Measurements from ENCODE around the gene POP7.
"Not testable (repeated sequence)": the region's sequence is repeated elsewhere in the genome, so short reads cannot be mapped to it uniquely, and the experiment has no call there.

The POP7 gene

DNA sequence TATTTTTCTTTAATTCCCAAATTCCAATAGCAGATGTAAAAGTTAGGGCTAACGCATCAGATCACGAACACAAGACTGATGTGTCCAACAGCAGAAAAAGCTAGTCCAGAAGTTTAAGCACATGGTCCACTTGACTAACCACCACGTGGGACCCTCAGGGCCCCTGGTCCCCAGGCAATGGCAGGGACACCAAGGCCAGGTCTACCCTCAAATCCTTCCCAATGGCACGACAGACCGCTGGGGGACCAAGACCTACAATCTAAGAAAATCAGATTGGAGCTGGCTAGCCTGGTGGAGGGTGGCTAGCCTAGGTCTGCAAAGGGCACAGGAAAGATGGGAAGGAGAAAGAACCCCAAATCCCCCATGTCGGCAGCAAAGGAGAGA is 13.4 kb upstream of the POP7 start:
- no peak for DNase-seq

DNA sequence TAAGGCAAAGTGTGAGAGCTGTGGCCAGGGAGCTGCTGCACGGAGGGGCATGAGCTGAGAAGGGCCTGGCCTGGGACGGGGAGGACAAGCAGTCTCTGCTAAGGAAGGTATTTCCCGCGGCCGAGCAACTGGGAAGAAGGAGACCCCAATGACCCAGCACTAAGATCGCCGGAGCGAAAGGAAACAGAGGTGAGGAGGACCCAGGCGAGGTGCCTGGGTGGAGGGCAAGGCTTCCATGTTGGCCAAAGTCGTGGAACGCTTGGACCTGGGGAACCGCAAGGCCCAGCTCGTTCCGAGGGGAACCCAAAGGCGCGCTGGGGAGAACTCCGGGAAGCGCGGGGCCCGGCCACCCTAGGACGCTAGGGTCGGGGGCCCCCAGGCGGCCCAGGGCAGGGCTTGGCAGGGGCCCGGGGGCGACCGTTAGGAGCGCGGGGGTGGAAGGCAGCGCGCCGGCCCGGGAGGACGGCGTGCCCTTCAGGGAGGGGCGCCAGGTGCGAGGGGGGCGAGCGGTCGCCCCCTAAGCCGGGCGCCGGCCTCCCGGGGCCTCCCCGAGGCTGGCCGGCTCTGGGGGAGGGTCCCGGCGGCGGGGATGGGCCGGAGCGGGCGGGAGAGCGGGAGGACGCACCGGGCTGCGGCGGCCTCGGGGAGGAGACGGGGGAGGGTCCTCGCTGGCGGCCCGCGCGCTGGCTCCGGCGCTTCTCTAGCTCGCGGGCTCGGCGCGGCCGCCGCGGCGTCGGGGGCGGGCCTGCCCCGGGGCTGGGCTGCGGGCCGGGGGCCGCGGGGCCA is 12.4 kb upstream of the POP7 start:
- DNase-seq = no peak

DNA sequence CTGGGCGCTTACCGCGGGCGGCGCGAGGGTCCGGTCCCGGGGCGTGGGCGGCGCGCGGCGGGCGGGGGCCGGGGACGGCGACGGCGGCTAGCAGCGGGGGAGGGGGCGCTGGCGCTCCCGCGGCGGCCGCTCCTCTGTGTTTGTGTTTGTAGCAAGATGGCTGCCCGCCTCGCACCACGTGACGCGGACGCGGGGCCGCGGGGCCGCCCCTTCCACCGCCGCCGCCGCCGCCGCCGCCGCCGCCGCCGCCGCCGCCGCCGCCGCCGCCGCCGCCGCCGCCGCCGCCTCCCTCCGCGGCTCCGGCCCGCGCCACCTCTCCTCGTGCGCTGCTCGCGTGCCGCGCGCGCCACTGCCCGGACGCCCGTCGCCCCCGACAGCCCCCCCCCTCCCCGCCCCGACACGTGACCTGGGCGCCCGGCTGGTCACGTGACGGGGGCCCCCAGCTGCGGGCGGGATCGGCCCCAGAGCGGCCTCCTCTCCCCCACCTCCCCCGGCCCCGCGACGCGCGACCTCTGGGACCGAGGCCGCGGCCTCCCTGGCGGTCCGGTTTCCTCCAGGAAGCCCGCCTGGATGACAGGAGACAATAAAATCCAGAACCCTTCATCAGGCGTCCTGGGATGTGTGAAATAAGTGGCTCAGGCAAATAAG is 11.7 kb upstream of the POP7 start, which contains the start of gene GIGYF1:
GIGYF1 (minus strand) TSS at position 153 of the 648 bp plus-strand sequence. CDS start 6,012 bp downstream, outside the sequence.
- DNase-seq = no peak

DNA sequence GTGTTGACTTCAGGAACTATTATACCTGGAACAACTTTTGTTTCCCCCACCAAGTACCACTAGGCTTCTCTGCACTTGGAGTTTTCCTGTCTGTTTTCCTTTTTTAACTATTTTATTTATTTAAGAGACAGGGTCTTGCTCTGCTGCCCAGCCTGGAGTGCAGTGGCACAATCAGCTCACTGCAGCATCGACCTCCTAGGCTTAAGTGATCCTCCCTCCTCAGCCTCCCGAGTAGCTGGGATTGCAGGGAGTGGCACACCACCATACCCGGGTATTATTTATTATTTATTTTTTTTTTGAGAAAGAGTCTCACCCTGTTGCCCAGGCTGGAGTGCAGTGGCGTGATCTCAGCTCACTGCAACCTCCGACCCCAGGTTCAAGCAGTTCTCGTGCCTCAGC is 9.8 kb upstream of the POP7 start:
- no peak for DNase-seq

DNA sequence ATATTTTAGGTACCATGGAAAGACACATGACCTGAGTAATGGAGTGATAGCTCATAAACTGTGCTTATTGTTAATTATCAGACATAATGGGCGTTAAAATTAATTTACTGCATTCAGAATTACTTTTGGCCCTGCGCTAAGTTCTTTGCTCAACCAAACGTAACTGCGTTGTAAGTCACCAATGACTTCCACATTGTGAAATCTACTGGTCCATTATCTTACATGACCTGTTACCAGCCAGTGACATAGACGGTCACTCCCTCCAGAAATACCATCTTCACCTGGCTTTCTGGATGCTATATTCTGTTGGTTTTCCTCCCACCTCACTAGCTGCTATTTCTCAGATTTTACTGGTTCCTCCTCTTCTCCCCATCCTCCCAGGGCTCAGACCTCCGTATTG is 6.9 kb upstream of the POP7 start:
- no peak for DNase-seq

DNA sequence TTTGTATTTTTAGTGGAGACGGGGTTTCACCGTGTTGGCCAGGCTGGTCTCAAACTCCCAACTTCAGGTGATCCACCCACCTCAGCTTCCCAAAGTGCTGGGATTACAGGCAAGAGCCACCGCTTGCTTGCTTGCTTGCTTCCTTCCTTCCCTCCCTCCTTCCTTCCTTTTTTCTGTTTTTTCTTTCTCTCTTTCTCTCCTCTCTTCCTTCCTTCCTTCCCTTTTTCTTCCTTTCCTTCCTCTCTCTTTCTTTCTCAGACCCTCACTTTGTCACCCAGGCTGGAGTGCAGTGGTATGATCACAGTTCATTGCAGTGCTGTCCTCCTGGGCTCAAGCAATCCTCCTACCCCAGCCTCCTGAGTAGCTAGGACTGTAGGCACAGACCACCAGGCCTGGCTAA is 4.8 kb upstream of the POP7 start:
- not testable (repeated sequence) for DNase-seq

DNA sequence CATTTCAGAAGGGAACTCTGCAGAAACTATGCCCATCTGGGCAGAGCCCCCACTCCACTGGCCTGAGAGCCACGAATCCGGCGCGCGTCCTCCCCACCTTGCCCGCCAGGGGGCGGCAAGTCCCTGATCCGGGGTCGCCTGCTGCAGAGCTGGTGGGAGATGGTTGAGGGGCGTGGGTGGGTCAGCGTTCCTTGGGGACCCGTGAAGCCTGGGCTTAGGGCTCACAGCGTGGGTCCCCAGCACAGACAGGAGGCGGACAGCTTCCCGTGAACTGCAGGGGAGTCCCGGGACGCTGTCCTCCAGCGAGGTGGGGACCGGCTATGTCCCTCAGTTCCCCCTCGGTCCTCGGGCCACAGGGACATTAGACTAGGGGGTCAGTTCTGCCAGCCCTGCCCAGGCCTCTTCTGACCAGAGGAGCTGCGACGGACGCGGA is 585 bp upstream of the POP7 start:
- DNase-seq = peak; percentile 41

DNA sequence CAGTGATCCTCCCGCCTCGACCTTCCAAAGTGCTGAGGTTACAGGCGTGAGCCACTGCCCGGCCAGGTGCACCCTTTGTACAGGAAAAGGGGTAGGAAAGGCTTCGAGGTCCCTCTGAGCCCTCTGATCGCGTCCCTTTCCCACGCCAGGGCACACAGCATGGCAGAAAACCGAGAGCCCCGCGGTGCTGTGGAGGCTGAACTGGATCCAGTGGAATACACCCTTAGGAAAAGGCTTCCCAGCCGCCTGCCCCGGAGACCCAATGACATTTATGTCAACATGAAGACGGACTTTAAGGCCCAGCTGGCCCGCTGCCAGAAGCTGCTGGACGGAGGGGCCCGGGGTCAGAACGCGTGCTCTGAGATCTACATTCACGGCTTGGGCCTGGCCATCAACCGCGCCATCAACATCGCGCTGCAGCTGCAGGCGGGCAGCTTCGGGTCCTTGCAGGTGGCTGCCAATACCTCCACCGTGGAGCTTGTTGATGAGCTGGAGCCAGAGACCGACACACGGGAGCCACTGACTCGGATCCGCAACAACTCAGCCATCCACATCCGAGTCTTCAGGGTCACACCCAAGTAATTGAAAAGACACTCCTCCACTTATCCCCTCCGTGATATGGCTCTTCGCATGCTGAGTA is 871 bp downstream of the POP7 start:
- DNase-seq = no peak

DNA sequence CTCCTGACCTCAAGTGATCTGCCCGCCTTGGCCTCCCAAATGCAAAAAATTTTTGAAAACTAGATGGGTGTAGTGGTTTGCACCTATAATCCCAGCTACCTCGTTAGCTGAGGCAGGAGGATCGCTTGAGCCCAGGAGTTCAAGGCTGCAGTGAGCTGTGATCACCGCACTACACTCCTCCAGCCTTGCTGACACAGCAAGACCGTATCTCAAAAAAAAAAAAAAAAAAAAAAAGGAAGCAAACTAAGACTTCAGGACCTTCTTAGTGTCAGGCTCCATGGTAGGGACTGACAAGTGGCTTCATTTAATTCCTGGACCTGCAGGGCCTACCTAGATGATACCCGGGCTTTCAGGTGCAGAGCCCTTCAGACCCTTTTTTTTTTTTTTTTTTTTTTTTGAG is 2.5 kb downstream of the POP7 start:
- DNase-seq = no peak

DNA sequence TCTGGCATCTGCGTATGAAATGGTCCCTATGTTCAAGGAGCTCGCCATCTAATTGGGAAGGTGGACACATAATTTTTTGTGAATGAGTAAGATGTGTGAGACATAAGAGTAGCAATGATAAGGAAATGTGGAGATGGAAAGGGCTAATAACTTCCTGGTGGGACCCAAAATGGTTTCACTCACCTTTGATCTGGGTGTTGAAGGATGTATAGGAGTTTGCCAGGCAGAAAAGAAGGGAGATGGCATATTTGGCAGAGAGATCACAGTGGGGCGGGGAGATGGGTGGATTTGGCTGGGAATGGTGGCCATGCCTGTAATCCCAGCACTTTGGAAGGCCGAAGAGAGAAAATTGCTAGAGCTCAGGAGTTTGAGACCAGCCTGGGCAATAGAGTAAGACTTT is 4.5 kb downstream of the POP7 start:
- DNase-seq = no peak

DNA sequence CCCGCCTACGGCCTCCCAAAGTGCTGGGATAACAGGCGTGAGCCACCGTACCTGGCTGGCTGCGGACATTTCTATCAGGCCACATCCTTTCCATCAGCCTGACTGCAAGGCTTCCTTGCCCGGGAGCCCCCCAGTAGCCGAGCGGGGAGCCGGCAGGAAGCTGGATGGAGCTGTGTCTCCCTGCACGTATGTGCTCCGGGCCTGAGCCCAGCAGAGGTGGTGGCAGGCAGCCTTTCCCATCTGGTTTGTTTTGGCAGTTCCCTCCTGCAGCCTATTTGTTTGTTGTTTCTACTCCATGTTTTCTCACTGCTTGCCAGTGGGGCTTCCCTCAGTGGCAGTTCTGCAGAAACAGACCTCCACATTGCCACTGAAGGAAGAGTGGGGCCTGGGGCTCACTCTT is 5.4 kb downstream of the POP7 start:
- DNase-seq = no peak

DNA sequence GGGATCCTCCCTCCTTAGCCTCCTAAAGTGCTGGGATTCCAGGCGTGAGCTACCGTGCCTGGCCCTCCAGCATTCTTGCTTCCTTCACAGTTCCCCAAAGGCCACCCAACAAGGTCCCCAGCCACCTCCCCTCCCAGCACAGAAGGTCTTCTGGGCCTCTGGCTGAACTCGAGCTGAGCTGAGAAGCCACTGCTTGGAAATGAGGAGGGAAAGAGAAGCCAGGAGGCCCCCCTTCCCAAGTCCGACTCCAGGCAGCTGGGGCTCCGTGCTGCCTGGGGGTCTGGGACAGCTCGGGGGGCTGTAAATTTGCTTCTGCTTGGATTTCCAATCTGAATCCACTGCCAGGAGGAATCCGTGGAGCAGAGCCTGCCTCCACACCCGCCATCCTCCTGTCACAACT is 8.8 kb downstream of the POP7 start:
- no peak for DNase-seq

DNA sequence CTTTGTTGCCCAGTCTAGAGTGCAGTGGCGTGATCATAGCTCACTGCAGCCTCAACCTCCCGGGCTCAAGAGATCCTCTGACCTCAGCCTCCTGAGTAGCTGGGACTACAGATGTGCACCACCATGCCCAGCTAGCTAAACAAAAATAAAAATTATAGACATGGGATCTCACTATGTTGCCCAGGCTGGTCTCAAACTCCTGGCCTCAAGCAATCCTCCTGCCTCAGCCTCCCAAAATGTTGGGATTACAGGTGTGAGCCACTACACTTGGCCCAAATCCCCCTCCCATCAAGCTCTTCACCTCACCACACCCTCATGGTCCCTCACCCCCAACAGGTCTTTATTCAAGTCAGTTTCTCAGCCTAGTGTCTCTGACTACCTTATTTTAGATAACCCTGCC is 11.2 kb downstream of the POP7 start:
- DNase-seq = not testable (repeated sequence)

DNA sequence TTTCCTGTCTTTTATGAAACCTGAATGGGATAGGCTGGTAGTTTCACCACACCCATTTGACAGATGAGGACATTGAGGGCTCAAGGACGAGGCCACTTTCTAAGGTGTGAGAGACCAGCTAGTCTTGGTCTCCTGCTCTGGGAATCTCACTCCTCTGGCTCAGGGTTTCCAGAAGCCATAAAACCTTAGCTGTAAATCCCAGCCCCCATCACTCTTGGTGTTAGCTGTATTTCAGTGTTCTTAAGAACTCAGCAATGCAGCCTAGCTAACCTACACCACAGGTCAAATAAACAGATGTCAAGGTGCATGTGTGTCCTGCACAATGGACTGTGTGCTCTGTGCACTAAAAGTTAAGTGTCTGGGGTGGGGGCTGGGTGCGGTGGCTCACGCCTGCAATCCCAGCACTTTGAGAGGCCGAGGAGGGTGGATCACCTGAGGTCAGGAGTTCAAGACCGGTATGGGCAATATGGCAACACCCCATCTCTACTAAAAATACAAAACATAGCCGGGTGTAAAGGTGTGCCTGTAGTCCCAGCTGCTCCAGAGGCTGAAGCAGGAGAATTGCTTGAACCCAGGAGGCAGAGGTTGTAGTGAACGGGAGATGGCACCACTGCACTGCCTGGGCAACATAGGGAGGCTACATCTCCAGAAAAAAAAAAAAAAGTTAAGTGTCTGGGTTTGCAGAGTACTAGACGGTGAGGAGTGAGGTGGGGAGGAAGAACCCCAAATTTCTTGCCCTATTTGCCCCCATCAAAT is 13.8 kb downstream of the POP7 start:
- no peak for DNase-seq

DNA sequence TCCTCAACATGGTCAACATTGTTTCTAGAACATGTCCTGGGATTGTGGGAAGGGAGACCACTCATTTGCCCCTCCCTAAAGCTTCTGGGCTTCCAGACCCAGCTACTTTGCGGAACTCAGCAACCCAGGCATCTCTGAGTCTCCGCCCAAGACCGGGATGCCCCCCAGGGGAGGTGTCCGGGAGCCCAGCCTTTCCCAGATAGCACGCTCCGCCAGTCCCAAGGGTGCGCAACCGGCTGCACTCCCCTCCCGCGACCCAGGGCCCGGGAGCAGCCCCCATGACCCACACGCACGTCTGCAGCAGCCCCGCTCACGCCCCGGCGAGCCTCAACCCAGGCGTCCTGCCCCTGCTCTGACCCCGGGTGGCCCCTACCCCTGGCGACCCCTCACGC is 14.4 kb downstream of the POP7 start, which contains the start of gene EPO:
EPO (plus strand) TSS at position 190 of the 392 bp plus-strand sequence. CDS start 513 bp downstream, outside the sequence.
- DNase-seq = no peak

DNA sequence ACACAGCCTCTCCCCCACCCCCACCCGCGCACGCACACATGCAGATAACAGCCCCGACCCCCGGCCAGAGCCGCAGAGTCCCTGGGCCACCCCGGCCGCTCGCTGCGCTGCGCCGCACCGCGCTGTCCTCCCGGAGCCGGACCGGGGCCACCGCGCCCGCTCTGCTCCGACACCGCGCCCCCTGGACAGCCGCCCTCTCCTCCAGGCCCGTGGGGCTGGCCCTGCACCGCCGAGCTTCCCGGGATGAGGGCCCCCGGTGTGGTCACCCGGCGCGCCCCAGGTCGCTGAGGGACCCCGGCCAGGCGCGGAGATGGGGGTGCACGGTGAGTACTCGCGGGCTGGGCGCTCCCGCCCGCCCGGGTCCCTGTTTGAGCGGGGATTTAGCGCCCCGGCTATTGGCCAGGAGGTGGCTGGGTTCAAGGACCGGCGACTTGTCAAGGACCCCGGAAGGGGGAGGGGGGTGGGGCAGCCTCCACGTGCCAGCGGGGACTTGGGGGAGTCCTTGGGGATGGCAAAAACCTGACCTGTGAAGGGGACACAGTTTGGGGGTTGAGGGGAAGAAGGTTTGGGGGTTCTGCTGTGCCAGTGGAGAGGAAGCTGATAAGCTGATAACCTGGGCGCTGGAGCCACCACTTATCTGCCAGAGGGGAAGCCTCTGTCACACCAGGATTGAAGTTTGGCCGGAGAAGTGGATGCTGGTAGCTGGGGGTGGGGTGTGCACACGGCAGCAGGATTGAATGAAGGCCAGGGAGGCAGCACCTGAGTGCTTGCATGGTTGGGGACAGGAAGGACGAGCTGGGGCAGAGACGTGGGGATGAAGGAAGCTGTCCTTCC is 15.0 kb downstream of the POP7 start:
- no peak for DNase-seq

DNA sequence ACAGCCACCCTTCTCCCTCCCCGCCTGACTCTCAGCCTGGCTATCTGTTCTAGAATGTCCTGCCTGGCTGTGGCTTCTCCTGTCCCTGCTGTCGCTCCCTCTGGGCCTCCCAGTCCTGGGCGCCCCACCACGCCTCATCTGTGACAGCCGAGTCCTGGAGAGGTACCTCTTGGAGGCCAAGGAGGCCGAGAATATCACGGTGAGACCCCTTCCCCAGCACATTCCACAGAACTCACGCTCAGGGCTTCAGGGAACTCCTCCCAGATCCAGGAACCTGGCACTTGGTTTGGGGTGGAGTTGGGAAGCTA is 15.5 kb downstream of the POP7 start:
- DNase-seq = no peak

DNA sequence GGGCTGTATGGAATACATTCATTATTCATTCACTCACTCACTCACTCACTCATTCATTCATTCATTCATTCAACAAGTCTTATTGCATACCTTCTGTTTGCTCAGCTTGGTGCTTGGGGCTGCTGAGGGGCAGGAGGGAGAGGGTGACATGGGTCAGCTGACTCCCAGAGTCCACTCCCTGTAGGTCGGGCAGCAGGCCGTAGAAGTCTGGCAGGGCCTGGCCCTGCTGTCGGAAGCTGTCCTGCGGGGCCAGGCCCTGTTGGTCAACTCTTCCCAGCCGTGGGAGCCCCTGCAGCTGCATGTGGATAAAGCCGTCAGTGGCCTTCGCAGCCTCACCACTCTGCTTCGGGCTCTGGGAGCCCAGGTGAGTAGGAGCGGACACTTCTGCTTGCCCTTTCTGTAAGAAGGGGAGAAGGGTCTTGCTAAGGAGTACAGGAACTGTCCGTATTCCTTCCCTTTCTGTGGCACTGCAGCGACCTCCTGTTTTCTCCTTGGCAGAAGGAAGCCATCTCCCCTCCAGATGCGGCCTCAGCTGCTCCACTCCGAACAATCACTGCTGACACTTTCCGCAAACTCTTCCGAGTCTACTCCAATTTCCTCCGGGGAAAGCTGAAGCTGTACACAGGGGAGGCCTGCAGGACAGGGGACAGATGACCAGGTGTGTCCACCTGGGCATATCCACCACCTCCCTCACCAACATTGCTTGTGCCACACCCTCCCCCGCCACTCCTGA is 16.7 kb downstream of the POP7 start:
- DNase-seq = no peak

DNA sequence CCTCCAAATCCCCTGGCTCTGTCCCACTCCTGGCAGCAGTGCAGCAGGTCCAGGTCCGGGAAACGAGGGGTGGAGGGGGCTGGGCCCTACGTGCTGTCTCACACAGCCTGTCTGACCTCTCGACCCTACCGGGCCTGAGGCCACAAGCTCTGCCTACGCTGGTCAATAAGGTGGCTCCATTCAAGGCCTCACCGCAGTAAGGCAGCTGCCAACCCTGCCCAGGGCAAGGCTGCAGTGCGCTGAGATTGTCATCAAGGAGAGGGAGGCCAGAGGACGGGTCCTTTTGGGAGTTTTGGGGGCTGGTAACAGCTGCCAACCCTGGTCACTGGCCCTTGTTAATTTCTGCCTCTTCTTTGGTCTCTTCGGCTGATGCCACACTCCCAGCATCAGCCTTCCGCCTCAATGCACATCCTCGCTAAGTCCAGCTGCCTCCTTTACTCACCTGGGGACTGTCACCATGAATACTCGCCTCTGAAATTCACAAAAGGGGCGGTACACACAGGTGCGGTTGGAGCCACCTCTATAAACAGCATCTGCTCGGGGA is 17.9 kb downstream of the POP7 start:
- no peak for DNase-seq

DNA sequence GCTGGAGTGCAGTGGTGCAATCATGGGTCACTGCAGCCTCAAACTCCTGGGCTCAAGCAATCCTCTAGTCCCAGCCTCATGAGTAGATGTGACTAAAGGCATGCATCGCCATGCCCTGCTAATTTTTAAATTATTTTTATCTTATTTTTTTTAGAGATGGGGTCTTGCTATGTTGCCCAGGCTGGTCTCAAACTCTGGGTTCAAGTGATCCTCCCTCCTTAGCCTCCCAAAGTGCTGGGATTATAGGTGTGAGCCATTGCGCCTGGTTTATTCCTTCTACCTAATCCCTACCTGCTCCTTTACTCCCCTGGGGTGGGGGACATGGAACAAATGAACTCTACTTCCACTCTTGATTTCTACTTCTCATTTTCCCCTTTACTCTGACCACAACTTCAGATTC is 18.4 kb downstream of the POP7 start:
- DNase-seq = not testable (repeated sequence)

DNA sequence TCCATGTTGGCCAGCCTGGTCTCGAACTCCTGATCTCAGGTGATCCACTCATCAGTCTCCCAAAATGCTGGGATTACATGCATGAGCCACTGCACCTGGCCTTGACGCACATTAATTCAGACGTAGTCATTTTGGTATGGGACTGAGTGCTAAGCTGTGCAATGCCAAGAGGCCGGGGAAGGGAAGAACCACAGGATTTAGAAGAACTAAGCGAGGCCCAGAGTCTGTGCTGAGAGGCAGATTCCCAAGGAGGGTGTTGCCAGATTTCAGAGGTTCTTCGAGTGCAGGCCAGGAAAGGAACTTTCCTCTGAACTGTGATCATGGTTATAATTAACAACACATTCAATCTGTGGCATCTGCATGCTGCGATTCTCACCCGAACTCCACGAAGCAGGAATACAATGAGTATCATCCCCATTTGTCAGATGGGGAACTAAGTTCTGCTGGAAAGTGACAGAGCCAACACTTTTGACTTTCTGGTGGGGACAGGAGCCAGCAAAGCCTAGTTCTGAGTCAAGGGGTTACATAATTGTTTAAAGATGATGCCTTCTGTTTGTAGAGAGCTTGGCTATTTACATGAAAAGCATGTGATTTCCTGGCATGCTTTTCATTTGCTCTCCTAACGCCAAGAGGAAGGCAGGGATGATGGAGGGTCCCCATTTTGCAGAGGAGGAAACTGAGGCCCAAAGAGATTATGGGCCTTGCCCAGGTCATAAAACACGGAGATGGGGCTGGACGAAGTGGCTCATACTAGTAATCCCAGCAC is 21.3 kb downstream of the POP7 start:
- DNase-seq = no peak

Data from KG1 (cell line).